ENCODE data around the gene KLK1.
"Not testable (repeated sequence)": the region's sequence is repeated elsewhere in the genome, so short reads cannot be mapped to it uniquely, and the experiment has no call there.

KLK1 gene

GRCh38 chr19:50814883-50815282 lies 8.7 kb downstream of the KLK1 start:
- DNase-seq (ENCODE audit: low spot score) = no peak

- no peak for DNase-seq (ENCODE audit: low spot score)
These were observed 11.1 kb downstream of the KLK1 start for GRCh38 chr19:50812474-50812873.

- DNase-seq (ENCODE audit: low spot score) = not testable (repeated sequence)
These were observed 11.9 kb downstream of the KLK1 start for GRCh38 chr19:50811622-50812238.

GRCh38 chr19:50808856-50809255 lies 14.7 kb downstream of the KLK1 start:
- no peak for DNase-seq (ENCODE audit: low spot score)

- peak; percentile 99 for DNase-seq (ENCODE audit: low spot score)
These were observed 18.9 kb downstream of the KLK1 start for GRCh38 chr19:50804420-50805272.

- no peak for DNase-seq (ENCODE audit: low spot score)
These were observed 19.8 kb downstream of the KLK1 start for GRCh38 chr19:50803633-50804419.

GRCh38 chr19:50801107-50801506 lies 22.5 kb downstream of the KLK1 start:
- DNase-seq (ENCODE audit: low spot score) = no peak

- DNase-seq (ENCODE audit: low spot score) = no peak
These were observed 24.1 kb downstream of the KLK1 start for GRCh38 chr19:50799547-50799851.

- no peak for DNase-seq (ENCODE audit: low spot score)
These were observed 24.7 kb downstream of the KLK1 start for GRCh38 chr19:50798659-50799546.

- DNase-seq (ENCODE audit: low spot score) = no peak
These were observed 25.6 kb downstream of the KLK1 start for GRCh38 chr19:50797781-50798658.

- DNase-seq (ENCODE audit: low spot score) = no peak
These were observed 26.2 kb downstream of the KLK1 start for GRCh38 chr19:50797429-50797780.

GRCh38 chr19:50796634-50797428 lies 26.8 kb downstream of the KLK1 start:
- no peak for DNase-seq (ENCODE audit: low spot score)

- DNase-seq (ENCODE audit: low spot score) = no peak
These were observed 27.4 kb downstream of the KLK1 start for GRCh38 chr19:50796128-50796633.

GRCh38 chr19:50795664-50796073 lies 27.9 kb downstream of the KLK1 start:
- no peak for DNase-seq (ENCODE audit: low spot score)

- no peak for DNase-seq (ENCODE audit: low spot score)
These were observed 28.5 kb downstream of the KLK1 start for GRCh38 chr19:50794876-50795663.

GRCh38 chr19:50794074-50794875 lies 29.3 kb downstream of the KLK1 start:
- no peak for DNase-seq (ENCODE audit: low spot score)

- no peak for DNase-seq (ENCODE audit: low spot score)
These were observed 30.0 kb downstream of the KLK1 start for GRCh38 chr19:50793558-50794065.
